Measurements from ENCODE around the gene RCAN1.

Gene RCAN1

DNA sequence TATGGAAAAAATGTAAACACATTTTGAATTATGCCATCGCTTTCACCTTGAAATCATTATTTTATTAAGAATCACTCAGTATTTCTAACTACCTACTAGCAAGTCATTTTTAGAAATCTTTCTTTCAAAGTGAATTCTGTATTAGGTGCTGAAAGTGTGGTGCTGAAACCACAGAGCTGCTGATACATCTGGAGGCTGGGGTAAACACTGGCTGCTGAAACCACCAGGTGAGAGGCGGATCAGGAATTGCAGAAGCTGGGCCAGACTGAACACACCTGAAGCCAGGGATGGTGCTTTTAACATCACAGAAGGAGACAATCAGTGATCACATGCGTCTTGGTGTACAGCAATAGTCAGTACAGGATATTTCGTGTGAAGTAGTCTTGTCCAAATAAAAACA lies 60.7 kb downstream of the RCAN1 start:
- H3K4me3 ChIP-seq (ENCODE audit: low read depth, low read length): no peak overlapping the region
- DNase-seq (ENCODE audit: low read depth): no peak
- no peak for TF ChIP-seq MYC (IDR thresholded peaks at IDR 0.05; ENCODE audit: low read depth, low read length)
- TF ChIP-seq, protein P1, sequence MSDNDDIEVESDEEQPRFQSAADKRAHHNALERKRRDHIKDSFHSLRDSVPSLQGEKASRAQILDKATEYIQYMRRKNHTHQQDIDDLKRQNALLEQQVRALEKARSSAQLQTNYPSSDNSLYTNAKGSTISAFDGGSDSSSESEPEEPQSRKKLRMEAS (IDR thresholded peaks at IDR 0.05; ENCODE audit: low read depth, low read length): no peak
- no peak for TF ChIP-seq POLR2A (IDR thresholded peaks at IDR 0.05; ENCODE audit: extremely low read depth, insufficient read length)
- TF ChIP-seq, protein P2, sequence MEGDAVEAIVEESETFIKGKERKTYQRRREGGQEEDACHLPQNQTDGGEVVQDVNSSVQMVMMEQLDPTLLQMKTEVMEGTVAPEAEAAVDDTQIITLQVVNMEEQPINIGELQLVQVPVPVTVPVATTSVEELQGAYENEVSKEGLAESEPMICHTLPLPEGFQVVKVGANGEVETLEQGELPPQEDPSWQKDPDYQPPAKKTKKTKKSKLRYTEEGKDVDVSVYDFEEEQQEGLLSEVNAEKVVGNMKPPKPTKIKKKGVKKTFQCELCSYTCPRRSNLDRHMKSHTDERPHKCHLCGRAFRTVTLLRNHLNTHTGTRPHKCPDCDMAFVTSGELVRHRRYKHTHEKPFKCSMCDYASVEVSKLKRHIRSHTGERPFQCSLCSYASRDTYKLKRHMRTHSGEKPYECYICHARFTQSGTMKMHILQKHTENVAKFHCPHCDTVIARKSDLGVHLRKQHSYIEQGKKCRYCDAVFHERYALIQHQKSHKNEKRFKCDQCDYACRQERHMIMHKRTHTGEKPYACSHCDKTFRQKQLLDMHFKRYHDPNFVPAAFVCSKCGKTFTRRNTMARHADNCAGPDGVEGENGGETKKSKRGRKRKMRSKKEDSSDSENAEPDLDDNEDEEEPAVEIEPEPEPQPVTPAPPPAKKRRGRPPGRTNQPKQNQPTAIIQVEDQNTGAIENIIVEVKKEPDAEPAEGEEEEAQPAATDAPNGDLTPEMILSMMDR (IDR thresholded peaks at IDR 0.05; ENCODE audit: low read depth, low read length): no peak

DNA sequence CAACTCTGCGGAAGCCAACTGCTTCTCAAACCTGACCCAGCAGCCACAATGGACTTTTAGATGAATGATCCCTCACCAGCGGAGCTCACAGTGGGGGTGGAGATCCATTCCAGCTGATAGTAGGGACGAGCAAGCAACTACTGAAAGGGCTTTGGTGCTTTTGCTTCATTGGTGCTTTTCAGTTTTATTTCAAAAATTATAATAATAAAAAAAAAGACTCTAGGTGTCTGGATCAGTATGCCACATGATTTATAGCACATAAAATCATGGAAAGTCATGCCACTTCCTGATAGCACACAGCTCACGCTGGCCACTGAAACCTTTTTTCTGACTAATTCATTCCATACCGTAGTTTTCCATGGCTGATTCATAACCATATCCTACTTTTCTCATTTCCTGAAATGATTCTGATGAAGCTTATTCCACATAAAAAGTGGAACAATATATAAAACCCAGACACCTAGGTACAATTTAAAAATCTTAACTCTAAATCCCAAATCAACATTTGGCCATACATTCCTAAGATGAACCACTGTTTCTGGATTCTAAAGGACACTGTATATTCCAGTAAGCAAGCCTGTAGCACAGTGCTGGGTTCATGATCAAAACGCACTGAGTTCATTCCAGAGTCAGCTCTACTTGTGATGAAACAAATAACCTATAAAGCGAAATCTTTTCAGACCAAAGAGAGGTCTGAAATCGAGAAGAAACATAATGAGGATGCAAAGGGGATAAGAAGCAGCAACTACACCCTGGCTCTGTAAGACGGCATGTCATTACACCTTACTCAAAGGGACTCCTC lies 61.6 kb downstream of the RCAN1 start:
- H3K4me3 ChIP-seq (ENCODE audit: low read depth, low read length): no peak overlapping the region
- DNase-seq (ENCODE audit: low read depth): no peak

DNA sequence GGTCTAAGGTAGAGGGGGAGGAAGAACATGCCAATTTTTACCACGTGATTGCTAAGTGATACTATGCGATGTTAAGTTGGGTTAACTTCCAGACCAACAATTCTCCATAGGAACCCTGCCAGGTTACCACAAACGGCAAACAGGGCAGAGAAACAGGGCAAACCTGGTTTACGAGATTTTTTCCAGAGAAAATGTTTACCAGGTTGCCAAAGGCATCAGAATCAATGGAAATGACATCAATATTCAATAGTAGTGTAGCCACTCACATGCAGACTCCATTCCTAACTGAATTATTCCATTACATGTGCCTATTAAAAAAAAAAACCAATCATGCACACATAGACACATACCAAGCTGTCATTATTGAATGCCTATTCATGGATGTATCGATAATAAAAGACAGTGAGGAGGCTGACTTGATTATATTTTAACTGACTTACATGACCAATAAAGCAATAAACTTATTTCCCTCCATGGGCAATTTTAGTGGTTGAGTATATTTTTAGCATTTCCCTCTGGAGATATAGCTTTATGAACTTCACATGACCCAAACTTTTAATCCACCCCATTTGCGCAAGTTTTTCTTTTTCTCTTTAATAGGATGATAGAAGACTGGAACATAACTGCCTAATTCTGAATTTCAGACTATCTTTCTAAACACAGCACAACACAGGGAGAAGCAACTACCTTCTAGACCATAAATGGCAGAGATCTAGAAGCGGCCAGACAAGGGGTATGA lies 62.4 kb downstream of the RCAN1 start:
- H3K4me3 ChIP-seq (ENCODE audit: low read depth, low read length): no peak overlapping the region
- TF ChIP-seq MYC (IDR thresholded peaks at IDR 0.05; ENCODE audit: low read depth, low read length) (no peak), POLR2A (IDR thresholded peaks at IDR 0.05; ENCODE audit: extremely low read depth, insufficient read length) (no peak)
- TF ChIP-seq, protein P1 (IDR thresholded peaks at IDR 0.05; ENCODE audit: low read depth, low read length): no peak
- TF ChIP-seq, protein P2 (IDR thresholded peaks at IDR 0.05; ENCODE audit: low read depth, low read length): no peak
- no peak for DNase-seq (ENCODE audit: low read depth)

More for the DNA sequence above, 61.6 kb downstream of the RCAN1 start:
- TF ChIP-seq, protein P1 (IDR thresholded peaks at IDR 0.05; ENCODE audit: low read depth, low read length): no peak
- no peak for TF ChIP-seq POLR2A (IDR thresholded peaks at IDR 0.05; ENCODE audit: extremely low read depth, insufficient read length)
- TF ChIP-seq MYC (IDR thresholded peaks at IDR 0.05; ENCODE audit: low read depth, low read length): no peak
- TF ChIP-seq, protein P2 (IDR thresholded peaks at IDR 0.05; ENCODE audit: low read depth, low read length): no peak

DNA sequence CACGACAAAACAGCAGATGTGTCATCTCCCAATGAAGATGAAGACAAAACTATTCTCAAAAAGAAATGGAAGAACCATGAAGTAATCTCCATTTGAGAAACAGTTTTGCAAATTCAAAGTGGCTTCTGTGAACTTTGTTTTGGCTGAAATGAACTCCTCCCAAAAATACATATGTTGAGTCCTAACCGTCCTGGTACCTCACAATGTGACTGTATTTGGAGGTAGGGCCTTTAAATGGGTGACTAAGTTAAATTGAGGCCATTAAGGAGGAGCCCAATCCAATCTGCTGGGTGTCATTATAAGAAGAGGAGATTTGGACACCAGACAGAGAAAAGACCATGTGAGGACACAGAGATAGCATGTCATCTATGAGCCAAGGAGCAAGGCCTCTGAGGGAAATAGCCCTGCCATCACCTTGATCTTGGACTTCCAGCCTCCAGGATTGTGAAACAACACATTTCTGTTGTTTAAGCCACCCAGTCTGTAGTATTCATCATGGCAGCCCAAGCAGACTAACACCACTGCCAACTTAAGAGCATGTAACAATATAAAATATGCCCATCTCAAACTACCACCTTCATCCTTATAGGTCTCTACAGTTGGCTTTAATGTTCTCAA lies 64.6 kb downstream of the RCAN1 start:
- TF ChIP-seq, protein P2 (IDR thresholded peaks at IDR 0.05; ENCODE audit: low read depth, low read length): no peak
- TF ChIP-seq POLR2A (IDR thresholded peaks at IDR 0.05; ENCODE audit: extremely low read depth, insufficient read length): no peak
- TF ChIP-seq, protein P1 (IDR thresholded peaks at IDR 0.05; ENCODE audit: low read depth, low read length): no peak
- TF ChIP-seq MYC (IDR thresholded peaks at IDR 0.05; ENCODE audit: low read depth, low read length): no peak
- no peak for DNase-seq (ENCODE audit: low read depth)
- H3K4me3 ChIP-seq (ENCODE audit: low read depth, low read length): no peak overlapping the region

DNA sequence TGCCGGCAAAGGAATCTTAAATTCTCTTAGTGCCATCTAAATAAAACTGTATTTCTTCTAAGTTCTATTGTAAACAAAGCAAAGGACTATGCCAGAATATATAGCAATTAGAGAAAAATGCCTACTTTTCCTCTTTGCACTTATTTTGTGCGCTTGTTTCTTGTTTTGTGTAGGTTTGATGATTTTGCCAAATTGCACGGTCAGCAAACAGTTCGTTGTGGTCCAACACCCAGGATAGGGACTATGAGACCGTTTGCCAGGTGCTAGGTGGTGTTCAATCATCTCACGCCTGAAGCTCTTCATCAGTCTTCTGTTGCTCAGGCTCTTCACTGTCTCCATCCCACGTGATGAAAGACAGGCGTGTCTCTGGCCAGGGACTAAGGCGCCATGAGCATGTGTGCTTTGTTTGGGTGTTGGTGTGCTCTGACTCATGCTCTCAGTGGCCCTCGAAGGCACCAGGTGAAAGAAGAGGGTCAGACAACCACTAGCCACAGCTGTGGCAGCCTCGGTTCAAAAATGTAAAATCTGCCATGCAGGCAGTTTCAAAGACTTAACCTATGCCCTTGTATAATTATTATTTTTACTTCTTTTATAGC lies 66.0 kb downstream of the RCAN1 start:
- DNase-seq (ENCODE audit: low read depth): no peak
- no peak overlapping the region for H3K4me3 ChIP-seq (ENCODE audit: low read depth, low read length)
- no peak for TF ChIP-seq MYC (IDR thresholded peaks at IDR 0.05; ENCODE audit: low read depth, low read length)
- TF ChIP-seq, protein P2 (IDR thresholded peaks at IDR 0.05; ENCODE audit: low read depth, low read length): no peak
- no peak for TF ChIP-seq POLR2A (IDR thresholded peaks at IDR 0.05; ENCODE audit: extremely low read depth, insufficient read length)
- TF ChIP-seq, protein P1 (IDR thresholded peaks at IDR 0.05; ENCODE audit: low read depth, low read length): no peak

Measured in NB4 (cell line).